GM23338 (cell line): Measurements from ENCODE around the gene OLFML2A. TPM values are rescaled to one million over a fixed set of nuclear protein-coding genes. Genes with fewer than 3 reads are reported as not detected.
A peak's percentile ranks its signal among the peaks of the same experiment; 100 is the strongest.

Experiments used
- ATAC-seq: fragments of 200-7000 bp; cut with Tn5 transposase; 3 replicates; pipeline ENCODE4 v1.9.1; 2020
- DNase-seq: peaks from one replicate; pipeline ENCODE4 v3.0.0-alpha.2; 2015; ENCODE audit warnings: low spot score
- H2AFZ ChIP-seq: fragments of 200-600 bp; sonication (generic); 2 replicates; pipeline ENCODE4 v1.8.0; 2016; ENCODE audit warnings: antibody characterized with exemption, mild to moderate bottlenecking, moderate library complexity
- H3F3A ChIP-seq: fragments of 200-600 bp; sonication (generic); replicated peaks from 2 replicates; pipeline ENCODE4 v1.8.0; 2017; ENCODE audit warnings: antibody characterized with exemption, mixed run types, low read depth
- H3K27ac ChIP-seq: fragments of 200-600 bp; sonication (generic); 2 replicates; pipeline ENCODE4 v1.6.1; 2016; ENCODE audit warnings: low read depth
- H3K27me3 ChIP-seq: fragments of 200-600 bp; sonication (generic); 2 replicates; pipeline ENCODE4 v1.8.0; 2016; ENCODE audit warnings: mild to moderate bottlenecking, mixed run types, moderate library complexity; ENCODE audit not compliant: insufficient read depth
- H3K36me3 ChIP-seq: fragments of 200-600 bp; sonication (generic); 2 replicates; pipeline ENCODE4 v1.8.0; 2016; ENCODE audit warnings: mild to moderate bottlenecking; ENCODE audit not compliant: insufficient read depth
- H3K4me1 ChIP-seq: fragments of 200-600 bp; sonication (generic); 2 replicates; pipeline ENCODE4 v1.8.0; 2016; ENCODE audit warnings: mild to moderate bottlenecking, moderate library complexity; ENCODE audit not compliant: insufficient read depth
- H3K4me2 ChIP-seq: fragments of 200-600 bp; sonication (generic); 2 replicates; pipeline ENCODE4 v1.7.1; 2017; ENCODE audit warnings: mixed run types
- H3K4me3 ChIP-seq: fragments of 200-600 bp; sonication (generic); 2 replicates; pipeline ENCODE4 v1.6.1; 2016; ENCODE audit warnings: mixed run types
- H3K79me2 ChIP-seq: fragments of 200-600 bp; sonication (generic); replicated peaks from 2 replicates; pipeline ENCODE4 v1.8.0; 2017; ENCODE audit warnings: mild to moderate bottlenecking; ENCODE audit not compliant: insufficient read depth
- H3K9me2 ChIP-seq: fragments of 200-600 bp; sonication (generic); 2 replicates; pipeline ENCODE4 v1.8.0; 2017; ENCODE audit not compliant: insufficient read depth
- H4K20me1 ChIP-seq: fragments of 200-600 bp; sonication (generic); replicated peaks from 2 replicates; pipeline ENCODE4 v1.8.0; 2017; ENCODE audit warnings: mild to moderate bottlenecking; ENCODE audit not compliant: insufficient read depth
- H3K27ac Mint-ChIP-seq: 2 replicates; pipeline ENCODE4 v1.8.0; 2020; ENCODE audit warnings: inconsistent platforms, mild to moderate bottlenecking, moderate library complexity, mixed read lengths
- H3K27me3 Mint-ChIP-seq: 3 replicates; pipeline ENCODE4 v1.8.0; 2022; ENCODE audit warnings: low read depth, mild to moderate bottlenecking, moderate library complexity, mixed read lengths, inconsistent platforms; ENCODE audit not compliant: insufficient read depth, poor library complexity
- H3K36me3 Mint-ChIP-seq: 3 replicates; pipeline ENCODE4 v1.8.0; 2021; ENCODE audit warnings: low read depth, mild to moderate bottlenecking, inconsistent platforms, moderate library complexity, mixed read lengths
- H3K4me1 Mint-ChIP-seq: 3 replicates; pipeline ENCODE4 v1.8.0; 2020; ENCODE audit warnings: mild to moderate bottlenecking, inconsistent platforms, mixed read lengths
- H3K4me3 Mint-ChIP-seq: 3 replicates; pipeline ENCODE4 v1.8.0; 2021; ENCODE audit warnings: moderate library complexity, mild to moderate bottlenecking, inconsistent platforms, mixed read lengths
- H3K9me3 Mint-ChIP-seq: 3 replicates; pipeline ENCODE4 v1.8.0; 2020; ENCODE audit warnings: moderate library complexity, mild to moderate bottlenecking, inconsistent platforms, mixed read lengths
- EZH2phosphoT487 ChIP-seq: fragments of 200-600 bp; sonication (generic); IDR thresholded peaks from one replicate; pipeline ENCODE4 v1.8.1; 2018; ENCODE audit warnings: antibody characterized with exemption; ENCODE audit not compliant: unreplicated experiment
- STAT1 ChIP-seq: IDR thresholded peaks from one replicate; pipeline ENCODE4 v1.6.1; 2016; ENCODE audit warnings: antibody characterized with exemption; ENCODE audit not compliant: unreplicated experiment
- polyA plus RNA-seq: library from polyadenylated mRNA; unstranded; fragments of >200 nt; fragmentation: Nextera tagmentation; extraction: Ambion mirVana; gene quantifications from 2 replicates; pipeline ENCODE4 v1.2.1, GENCODE V29; 2016
- total RNA-seq: library from RNA; depleted of rRNA; stranded (reverse); fragments of >200 nt; shearing (Covaris generic); gene quantifications from 2 replicates; pipeline ENCODE4 v1.2.3, GENCODE V29; 2014
- TF ChIP-seq, protein P1 (sequence below): IDR thresholded peaks from 2 replicates; pipeline ENCODE4 v1.6.1; 2016; ENCODE audit warnings: antibody characterized with exemption
- TF ChIP-seq, protein P2 (sequence below): fragments of 250-450 bp; sonication (Bioruptor Pico); IDR thresholded peaks from 2 replicates; pipeline ENCODE4 v1.5.0; 2020; ENCODE audit warnings: mild to moderate bottlenecking, moderate library complexity
- TF ChIP-seq, protein P3 (sequence below), 2 experiments: fragments of 200-600 bp in 1 of 2; sonication (generic) in 1 of 2; conservative IDR thresholded peaks; 2 replicates each; pipeline versions ENCODE4 v1.5.1 to v1.6.1; 2016 to 2017; ENCODE audit warnings: antibody characterized with exemption in 2 of 2, low read depth in 2 of 2, mild to moderate bottlenecking in 2 of 2, moderate library complexity in 1 of 2

The OLFML2A gene
- total and polyA plus RNA-seq, 2 experiments from 2014 or later, result 1.1 to 6.7 TPM

DNA sequence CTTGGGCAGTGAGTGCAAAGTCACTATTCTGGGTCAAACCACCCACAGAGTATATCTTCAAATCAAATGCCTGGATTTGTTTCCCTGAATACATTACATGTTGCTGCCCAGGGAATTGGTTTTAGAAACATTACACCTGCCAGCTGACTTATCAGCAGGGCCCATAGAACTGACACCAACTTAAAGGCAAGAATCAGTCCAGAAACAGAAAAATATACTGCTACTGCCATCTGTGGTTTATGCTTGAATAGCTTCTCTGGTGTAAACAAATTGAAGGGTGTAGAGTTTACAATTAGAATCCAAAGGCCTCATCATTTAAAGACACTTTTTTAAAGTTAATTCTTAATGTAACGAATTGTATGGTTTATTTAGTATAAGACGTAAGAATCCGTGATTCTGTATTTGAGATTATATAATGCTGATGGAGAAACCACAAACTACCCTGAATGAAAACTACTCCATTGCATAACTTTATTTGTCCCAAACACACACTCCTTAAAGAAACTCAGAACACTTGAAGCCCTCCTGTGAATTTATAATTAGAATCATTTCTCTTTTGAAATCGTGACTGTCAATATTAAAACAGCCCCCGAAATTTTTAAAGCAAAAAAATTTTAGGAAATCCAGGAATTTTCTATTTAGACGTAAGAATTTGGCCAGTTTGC is 12.0 kb upstream of the OLFML2A start:
- Histone ChIP-seq H3K4me1 (peaks cover 77% of the 10 kb centered on the region), H3K79me2 (peaks cover 76% of the 10 kb centered on the region), H3K4me2 (peak overlapping the region; percentile 73), H3K27me3 (peaks cover 37% of the 10 kb centered on the region), H3K9me2 (no peaks in the 10 kb centered on the region), H3F3A (no peaks in the 10 kb centered on the region; the same call in 1 of the 2 replicates), H3K27ac (no peak overlapping the region), H3K36me3 (no peaks in the 10 kb centered on the region), H2AFZ (no peak overlapping the region), H3K4me3 (peak overlapping the region; percentile 56; the same call in 1 of the 2 replicates), H4K20me1 (peaks cover 19% of the 10 kb centered on the region)
- peak; percentile 40 for DNase-seq
- ATAC-seq, result no peak; the same call in 2 of the 3 replicates
- peak overlapping the region; percentile 80 for H3K4me3 Mint-ChIP-seq
- TF ChIP-seq STAT1 (no peak), EZH2phosphoT487 (no peak)
- TF ChIP-seq, protein P1, sequence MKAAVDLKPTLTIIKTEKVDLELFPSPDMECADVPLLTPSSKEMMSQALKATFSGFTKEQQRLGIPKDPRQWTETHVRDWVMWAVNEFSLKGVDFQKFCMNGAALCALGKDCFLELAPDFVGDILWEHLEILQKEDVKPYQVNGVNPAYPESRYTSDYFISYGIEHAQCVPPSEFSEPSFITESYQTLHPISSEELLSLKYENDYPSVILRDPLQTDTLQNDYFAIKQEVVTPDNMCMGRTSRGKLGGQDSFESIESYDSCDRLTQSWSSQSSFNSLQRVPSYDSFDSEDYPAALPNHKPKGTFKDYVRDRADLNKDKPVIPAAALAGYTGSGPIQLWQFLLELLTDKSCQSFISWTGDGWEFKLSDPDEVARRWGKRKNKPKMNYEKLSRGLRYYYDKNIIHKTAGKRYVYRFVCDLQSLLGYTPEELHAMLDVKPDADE, result no peak
- TF ChIP-seq, protein P2, sequence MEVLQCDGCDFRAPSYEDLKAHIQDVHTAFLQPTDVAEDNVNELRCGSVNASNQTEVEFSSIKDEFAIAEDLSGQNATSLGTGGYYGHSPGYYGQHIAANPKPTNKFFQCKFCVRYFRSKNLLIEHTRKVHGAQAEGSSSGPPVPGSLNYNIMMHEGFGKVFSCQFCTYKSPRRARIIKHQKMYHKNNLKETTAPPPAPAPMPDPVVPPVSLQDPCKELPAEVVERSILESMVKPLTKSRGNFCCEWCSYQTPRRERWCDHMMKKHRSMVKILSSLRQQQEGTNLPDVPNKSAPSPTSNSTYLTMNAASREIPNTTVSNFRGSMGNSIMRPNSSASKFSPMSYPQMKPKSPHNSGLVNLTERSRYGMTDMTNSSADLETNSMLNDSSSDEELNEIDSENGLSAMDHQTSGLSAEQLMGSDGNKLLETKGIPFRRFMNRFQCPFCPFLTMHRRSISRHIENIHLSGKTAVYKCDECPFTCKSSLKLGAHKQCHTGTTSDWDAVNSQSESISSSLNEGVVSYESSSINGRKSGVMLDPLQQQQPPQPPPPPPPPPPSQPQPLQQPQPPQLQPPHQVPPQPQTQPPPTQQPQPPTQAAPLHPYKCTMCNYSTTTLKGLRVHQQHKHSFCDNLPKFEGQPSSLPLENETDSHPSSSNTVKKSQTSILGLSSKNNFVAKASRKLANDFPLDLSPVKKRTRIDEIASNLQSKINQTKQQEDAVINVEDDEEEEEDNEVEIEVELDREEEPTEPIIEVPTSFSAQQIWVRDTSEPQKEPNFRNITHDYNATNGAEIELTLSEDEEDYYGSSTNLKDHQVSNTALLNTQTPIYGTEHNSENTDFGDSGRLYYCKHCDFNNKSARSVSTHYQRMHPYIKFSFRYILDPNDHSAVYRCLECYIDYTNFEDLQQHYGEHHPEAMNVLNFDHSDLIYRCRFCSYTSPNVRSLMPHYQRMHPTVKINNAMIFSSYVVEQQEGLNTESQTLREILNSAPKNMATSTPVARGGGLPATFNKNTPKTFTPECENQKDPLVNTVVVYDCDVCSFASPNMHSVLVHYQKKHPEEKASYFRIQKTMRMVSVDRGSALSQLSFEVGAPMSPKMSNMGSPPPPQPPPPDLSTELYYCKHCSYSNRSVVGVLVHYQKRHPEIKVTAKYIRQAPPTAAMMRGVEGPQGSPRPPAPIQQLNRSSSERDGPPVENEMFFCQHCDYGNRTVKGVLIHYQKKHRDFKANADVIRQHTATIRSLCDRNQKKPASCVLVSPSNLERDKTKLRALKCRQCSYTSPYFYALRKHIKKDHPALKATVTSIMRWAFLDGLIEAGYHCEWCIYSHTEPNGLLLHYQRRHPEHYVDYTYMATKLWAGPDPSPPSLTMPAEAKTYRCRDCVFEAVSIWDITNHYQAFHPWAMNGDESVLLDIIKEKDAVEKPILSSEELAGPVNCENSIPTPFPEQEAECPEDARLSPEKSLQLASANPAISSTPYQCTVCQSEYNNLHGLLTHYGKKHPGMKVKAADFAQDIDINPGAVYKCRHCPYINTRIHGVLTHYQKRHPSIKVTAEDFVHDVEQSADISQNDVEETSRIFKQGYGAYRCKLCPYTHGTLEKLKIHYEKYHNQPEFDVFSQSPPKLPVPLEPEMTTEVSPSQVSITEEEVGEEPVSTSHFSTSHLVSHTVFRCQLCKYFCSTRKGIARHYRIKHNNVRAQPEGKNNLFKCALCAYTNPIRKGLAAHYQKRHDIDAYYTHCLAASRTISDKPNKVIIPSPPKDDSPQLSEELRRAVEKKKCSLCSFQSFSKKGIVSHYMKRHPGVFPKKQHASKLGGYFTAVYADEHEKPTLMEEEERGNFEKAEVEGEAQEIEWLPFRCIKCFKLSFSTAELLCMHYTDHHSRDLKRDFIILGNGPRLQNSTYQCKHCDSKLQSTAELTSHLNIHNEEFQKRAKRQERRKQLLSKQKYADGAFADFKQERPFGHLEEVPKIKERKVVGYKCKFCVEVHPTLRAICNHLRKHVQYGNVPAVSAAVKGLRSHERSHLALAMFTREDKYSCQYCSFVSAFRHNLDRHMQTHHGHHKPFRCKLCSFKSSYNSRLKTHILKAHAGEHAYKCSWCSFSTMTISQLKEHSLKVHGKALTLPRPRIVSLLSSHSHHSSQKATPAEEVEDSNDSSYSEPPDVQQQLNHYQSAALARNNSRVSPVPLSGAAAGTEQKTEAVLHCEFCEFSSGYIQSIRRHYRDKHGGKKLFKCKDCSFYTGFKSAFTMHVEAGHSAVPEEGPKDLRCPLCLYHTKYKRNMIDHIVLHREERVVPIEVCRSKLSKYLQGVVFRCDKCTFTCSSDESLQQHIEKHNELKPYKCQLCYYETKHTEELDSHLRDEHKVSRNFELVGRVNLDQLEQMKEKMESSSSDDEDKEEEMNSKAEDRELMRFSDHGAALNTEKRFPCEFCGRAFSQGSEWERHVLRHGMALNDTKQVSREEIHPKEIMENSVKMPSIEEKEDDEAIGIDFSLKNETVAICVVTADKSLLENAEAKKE (CRISPR knock-in tag), result no peak
- TF ChIP-seq, protein P3, sequence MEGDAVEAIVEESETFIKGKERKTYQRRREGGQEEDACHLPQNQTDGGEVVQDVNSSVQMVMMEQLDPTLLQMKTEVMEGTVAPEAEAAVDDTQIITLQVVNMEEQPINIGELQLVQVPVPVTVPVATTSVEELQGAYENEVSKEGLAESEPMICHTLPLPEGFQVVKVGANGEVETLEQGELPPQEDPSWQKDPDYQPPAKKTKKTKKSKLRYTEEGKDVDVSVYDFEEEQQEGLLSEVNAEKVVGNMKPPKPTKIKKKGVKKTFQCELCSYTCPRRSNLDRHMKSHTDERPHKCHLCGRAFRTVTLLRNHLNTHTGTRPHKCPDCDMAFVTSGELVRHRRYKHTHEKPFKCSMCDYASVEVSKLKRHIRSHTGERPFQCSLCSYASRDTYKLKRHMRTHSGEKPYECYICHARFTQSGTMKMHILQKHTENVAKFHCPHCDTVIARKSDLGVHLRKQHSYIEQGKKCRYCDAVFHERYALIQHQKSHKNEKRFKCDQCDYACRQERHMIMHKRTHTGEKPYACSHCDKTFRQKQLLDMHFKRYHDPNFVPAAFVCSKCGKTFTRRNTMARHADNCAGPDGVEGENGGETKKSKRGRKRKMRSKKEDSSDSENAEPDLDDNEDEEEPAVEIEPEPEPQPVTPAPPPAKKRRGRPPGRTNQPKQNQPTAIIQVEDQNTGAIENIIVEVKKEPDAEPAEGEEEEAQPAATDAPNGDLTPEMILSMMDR (conservative IDR thresholded peaks at IDR 0.05; ENCODE audit: low read depth in 2 of 2), result peak; percentile 45 to 46
- no peaks in the 10 kb centered on the region for H3K36me3 Mint-ChIP-seq
- 0 out of 2 replicates have a peak overlapping the region, but pooled peaks have one; percentile 33 for H3K27ac Mint-ChIP-seq
- peaks cover 77% of the 10 kb centered on the region for H3K4me1 Mint-ChIP-seq
- peaks cover 3% of the 10 kb centered on the region for H3K27me3 Mint-ChIP-seq
- no peaks in the 10 kb centered on the region for H3K9me3 Mint-ChIP-seq
